ENCODE measurements around the gene LRRC26.
A peak's percentile ranks its signal among the peaks of the same experiment; 100 is the strongest.

The LRRC26 gene

DNA sequence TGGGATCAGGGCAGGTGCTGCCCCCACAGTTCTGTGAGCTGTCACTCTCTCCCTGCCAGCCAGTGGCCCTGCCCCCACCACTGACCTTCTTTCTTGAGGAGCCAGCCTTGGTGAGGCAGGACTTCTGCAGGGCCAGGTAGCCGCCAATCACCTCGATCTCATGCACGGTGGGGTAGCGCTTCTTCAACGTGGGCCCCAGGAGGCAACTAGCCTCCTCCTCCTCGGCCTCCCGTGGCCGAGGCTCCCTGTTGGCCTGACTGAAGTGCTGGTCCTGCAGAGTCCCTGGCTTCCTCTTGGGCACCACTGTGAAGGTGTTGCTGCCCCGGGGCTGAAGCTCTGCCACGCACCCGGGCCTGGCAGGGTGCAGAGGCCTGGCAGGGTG lies 29.0 kb upstream of the LRRC26 start:
- no peak for DNase-seq (ENCODE audit: low read depth)

DNA sequence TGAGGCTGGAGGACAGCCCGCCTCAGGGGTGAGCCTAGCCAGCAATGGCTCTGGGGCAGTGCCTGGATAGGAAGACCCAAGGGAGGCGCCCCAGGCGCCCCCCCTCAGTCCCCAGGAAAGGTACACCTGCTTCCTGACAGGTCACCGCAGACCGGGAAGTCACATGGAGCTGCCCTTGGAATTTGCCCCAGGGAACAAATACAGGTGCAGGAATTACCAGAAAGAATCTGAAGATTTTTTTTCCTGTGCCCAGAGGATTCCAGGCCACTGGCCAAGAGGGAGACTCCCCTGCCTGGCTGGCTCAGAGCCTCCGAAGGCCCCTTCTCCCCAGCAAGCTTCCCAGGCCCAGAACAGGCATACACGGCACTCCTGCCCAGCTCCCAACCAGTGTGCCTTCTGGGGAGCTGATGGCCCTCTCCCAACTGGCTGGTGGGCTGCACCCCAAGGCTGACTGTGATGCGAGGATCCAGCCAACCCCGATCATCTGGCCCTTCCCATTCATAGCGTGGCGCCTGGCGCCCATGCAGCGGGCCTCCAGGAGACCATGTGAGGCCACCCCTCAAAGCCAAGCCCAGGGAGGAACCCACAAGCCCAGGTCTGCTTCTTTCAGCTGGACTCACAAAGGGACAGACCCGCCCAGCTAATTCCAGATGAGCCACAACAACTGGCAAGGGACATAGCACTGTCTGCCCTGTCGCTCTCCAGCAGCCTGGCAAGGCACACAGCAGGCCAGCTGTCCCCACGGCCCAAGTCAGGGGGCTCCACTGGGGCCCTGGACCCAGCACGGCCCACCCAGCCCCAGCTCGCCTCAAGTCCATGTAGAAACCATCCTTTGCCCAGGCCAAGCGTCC lies 28.4 kb upstream of the LRRC26 start:
- no peak for DNase-seq (ENCODE audit: low read depth)

DNA sequence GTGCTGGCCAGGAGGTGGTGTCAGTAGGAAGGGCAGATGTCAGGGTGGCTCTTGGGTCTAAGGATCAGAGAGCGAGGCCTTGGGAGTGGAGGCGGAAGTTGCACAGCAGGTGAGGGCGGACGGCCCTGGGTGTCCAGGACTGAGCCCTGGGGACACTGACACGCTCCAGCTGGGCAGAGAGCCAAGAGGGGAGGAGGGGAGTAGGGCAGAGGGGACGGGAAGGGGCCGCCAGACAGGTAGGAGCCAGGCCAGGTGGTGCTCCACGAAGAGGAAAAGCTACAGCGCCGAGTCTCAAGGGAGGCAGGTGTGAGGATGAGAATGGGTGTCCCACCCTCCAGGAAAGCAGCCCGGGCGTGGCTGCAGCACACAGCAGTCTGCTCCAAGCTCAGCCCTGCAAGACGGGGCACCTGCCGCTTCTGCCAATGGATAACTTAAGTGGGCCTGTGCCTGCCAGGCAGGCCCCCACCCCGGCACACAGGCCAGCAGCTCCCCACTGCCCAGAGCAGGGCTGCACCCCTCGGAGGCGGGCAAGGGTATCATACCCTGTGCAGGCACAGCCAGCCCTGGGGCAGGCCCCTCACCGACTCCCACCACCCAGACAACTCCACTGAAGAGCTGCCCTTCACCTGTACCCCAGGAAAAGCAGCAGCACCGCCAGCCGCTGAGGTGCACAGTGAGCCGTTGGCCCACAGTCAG lies 25.8 kb upstream of the LRRC26 start:
- no peak for DNase-seq (ENCODE audit: low read depth)

DNA sequence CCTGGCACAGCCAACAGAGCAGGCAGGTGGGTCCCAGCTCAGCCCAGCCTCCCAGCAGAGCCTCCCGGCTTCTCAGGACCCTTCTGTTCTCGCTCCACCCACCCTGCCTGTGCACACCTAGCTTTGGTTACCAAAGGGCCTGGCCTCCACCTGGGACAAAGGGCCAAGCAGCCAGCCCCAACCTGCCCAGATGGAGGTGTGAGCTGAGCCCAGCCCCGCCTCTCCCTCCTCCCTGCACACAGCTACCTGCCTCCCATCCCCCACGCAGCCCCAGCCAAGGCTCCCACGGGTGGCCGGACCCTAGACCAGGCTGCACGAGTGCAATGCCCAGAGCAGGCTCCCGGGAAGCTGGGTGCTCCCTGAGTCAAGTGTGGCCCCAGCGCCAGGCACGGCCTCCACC lies 25.1 kb upstream of the LRRC26 start:
- DNase-seq (ENCODE audit: low read depth), result no peak

DNA sequence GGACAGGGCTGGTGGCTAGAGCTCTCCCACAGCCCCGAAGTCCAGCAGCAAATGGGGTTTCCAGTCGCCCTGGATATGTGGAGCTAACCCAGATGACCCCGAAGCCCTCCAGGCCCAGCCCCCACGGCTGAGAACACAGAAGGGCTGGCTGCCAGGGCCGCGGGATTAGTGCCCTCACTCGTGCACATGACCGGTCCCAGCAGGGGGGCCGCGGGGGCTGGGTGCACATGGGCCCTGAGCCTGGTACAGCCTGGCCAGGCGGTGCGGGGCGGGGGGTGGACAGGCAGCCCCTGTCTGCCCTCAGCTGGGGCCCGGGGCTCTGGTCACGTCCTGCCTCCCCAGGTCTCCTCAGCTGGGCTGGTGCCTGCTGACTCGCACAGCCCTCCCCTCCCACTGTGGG lies 24.5 kb upstream of the LRRC26 start:
- DNase-seq (ENCODE audit: low read depth), result no peak

DNA sequence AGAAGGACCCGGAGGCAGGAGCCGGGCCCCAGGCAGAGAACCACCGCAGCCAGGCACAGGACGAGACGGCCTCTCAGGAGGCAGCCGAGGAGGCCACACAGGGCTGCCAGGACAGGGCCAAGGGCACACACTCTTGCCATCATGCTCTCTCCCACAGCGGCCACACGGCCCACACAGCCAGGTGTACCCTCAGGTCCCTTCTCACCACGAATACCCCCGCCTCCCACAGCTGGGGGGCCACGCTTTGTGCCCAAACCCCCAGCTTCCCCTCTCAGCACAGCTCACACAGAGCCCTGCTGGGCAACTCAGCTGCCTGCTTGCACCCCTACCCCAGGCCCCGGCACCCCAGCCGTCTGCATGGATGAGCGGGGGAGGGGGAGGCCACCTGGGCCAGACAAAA lies 23.9 kb upstream of the LRRC26 start:
- DNase-seq (ENCODE audit: low read depth), result no peak

DNA sequence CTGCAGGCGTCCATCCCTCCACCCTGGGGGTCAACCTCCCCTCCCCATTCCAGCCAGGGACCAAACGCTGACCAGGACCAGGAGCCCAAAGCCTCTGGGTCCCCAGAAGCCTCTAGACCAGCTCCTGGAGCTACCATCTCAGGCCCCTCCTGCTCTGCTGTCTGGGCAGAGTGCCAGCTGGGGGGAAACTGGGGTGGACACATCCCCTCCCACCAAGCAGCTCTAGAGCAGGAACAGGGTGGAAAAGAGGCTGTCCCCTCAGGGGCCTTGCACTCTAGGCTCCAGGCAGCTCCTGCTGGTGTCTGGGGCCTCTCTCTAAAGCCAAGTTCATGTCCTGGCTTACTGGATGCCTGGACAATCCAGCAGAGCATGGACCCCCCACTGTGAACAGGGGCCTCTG lies 23.0 kb upstream of the LRRC26 start:
- no peak for DNase-seq (ENCODE audit: low read depth)

DNA sequence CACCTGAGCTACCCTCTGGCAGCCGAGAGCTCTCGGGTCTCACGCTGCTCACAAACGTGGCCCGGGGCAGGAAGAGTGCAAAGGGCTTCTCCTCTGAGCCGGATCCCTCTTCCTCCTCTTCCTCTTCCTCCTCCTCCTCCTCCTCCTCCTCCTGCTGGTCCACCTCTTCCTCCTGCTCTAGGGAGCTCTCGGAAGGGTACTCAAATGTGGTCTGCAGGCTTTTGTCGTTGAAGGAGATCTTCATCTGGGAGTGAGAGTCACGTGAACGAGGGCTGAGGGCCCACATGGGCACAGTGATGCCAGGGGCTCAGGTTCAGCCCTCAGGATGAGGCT lies 22.6 kb upstream of the LRRC26 start:
- no peak for DNase-seq (ENCODE audit: low read depth)

DNA sequence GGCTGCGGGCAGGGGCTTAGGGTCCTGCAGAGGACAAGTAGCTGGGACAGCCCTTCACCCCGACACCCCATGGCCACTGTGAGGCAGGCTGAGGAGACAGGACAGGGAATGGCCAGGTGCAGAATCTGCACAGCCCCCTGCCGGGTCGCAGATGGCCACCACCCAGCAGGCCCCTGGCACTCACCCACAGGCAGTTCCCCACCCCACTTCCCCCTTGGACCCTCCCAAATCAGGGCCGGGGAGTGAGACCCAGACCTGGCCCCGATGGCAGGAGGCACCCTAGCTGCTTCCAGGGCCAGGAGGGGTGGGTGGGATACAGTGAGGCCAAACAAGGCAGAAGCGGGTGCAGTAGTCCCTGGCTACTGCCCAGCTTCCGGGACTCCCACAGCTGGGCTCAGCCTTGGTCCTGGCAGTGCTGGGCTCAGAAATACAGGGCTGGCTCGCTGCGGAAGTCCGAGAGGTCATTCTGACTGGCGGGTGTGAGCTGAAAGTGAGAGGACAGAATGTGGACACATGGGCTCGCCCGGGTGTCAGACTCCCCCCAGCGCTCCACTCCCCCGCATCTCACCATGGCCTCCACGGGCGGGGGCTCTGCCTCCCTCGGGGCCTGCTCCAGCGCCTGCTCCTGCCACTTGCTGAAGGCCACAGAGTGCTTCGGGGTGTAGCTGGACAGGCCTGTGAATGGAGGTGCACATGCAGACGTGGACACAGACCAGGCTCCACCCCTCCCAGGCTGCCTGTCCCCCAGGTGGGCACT lies 22.0 kb upstream of the LRRC26 start:
- no peak for DNase-seq (ENCODE audit: low read depth)

DNA sequence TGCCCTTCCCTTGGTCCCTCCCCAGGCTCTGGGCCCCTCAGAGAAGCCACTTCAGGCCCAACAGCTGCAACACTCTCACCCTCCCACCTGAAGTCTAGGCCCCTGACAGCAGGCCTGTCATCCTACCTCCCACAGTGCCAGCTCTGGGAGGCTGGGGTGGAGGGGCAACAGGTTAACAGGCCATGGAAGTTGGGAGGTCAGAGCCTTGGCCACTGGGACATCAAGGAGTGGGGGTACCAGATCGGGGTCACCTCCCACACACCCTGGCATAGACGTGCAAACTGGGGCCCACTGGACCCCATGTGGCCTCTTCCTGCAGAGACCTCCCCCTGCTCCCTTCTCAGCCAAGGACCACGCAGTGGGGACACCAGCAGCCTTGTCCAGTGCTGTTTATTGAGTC lies 21.4 kb upstream of the LRRC26 start:
- no peak for DNase-seq (ENCODE audit: low read depth)

DNA sequence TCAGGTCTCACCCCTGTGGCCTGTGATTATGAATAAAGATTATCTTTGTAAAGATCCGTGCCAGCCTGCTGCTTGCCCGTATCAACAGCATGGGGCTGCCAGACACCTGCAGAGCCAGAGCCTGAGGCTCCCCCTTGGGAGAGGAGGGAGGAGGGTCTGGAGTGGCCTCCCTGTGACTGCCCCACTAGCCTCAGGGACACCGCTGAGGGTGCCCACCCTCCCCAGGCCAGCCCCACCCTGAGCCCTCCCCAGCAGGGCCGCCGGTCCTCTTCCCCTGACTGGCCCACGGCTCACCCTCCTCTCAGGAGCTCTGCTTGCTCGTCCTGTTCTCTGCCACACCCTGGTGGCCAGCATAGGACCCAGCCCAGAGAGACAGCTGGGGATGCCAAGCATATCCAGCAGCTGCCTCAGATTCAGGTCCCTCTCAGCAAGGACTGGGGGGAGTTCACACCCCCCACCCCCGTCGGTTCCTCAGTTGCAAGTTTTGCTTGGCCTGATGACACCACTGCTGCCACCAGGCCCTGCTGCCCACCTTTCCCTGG lies 20.5 kb upstream of the LRRC26 start:
- DNase-seq (ENCODE audit: low read depth), result no peak

DNA sequence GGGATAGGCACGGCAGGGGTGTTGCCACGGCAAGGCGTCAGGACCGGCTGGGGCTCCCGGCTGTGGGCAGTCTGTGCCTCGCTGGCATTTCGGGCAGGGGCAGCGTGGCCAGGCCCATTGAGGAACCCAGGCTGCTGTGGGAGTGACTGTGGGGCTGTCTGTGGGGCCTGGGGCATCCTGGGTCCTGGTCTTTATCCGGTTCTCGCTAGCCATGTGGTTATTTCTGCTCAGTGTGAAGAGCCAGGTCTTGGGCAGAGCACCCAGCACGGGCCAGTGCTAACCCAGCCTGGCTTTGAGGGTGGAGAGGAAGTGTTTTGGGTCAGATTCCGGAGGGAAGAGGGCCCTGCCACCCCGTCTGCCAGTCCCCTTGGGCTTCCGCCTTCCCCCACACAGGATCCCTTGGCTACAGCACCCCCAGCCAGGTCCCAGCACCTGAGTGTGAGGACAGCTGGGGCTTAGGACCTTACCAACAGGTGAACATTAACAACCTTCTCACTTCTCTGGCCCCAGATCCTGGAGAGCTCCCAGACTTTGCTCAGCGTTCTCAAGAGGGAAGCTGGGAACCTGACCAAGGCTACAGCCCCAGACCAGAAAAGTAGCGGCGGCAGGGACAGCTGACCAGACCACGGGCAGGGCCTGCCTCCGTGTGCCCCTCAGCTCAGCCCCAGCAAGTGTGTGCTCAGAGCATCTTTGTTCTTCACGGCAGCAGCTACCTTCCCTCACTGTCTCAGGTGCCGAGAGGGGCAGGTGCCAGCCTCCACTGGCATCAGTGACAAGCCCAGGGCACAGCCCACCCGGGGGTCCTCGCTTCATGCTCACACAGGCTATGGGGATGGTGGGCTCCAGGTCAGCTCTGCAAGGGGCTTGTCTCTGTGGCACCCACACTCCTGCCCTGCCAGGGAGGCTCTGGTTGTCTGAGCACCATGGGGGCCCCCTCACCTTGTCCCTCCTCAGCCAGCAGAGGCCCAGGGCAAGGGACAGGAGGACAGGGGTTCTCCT lies 19.7 kb upstream of the LRRC26 start:
- DNase-seq (ENCODE audit: low read depth), result no peak

DNA sequence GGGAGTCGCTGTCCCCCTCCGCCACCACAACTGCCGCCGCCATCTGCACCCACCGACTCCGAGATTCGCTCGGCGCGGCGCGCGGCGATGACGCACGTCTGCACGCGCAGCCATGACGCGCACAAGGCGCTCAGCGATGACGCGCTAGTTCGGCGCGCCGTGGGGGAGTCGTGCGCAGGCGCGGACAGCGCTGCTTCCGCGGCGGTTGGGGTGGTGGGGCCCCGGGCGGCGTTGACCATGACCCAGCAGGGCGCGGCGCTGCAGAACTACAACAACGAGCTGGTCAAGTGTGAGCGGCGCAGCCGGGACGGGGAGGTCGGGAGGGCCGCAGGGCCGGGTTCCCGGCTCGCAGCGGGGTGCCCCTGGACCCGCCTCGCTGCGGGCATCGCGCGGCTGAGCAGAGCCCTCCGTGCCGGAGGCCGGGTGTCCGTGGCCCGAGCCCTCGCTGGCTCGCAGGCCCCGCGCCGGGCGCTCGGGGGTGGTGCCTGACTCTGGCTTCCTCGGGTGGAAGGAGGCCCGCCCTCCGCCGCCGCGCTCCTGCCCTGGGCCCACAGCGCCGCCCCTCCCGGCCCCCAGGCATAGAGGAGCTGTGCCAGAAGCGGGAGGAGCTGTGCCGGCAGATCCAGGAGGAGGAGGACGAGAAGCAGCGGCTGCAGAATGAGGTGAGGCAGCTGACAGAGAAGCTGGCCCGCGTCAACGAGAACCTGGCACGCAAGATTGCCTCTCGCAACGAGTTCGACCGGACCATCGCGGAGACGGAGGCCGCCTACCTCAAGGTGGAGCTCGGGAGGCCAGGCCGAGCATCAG lies 18.8 kb upstream of the LRRC26 start, which contains the start of the genes ANAPC2 and SSNA1:
Gene ANAPC2 (minus strand): TSS at position 71 of the 807 bp plus-strand sequence. CDS start 28 bp downstream, at position 43.
Gene SSNA1 (plus strand): TSS at position 187 of the 807 bp plus-strand sequence. CDS start 51 bp downstream, at position 238.
- DNase-seq (ENCODE audit: low read depth), result peak; percentile 82

DNA sequence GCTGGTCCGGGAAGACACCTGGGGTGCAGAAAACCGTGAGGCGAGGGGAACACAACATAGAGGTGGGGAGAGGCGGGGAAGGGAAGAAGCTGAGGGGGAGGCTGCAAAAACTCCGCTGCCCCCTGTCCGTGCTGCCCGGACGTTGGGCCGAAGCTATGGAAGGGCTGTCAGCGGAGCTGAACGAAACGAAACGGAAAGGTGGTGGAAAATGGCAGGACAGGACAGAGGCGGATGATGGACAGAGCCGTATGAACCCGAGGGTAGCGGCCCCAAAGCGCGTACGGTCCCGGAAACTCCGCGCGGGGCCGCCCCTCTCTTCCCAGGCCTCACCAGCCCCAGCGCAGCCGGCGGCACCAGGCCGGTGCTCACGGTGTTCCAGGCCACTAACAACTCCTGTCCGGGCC lies 18.2 kb upstream of the LRRC26 start:
- no peak for DNase-seq (ENCODE audit: low read depth)

DNA sequence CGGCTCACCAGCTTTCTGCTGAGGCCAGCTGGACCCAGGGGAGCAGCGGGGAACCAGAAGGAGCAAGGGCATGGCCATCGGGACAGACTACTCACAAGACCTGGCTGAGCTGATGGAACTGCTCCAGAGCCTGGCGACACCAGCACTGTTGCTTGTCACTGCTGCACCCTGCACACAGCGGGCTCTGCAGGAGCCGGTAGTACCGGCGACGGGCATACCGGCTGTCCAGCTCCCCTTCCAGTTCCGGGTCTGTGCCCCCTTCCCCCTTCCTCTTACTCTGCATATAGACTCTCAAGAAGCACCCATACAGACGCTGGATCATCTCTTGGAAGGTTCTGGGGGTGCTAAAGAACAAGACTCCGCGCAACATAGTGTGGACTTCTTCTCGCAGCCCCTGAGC lies 17.5 kb upstream of the LRRC26 start:
- no peak for DNase-seq (ENCODE audit: low read depth)

DNA sequence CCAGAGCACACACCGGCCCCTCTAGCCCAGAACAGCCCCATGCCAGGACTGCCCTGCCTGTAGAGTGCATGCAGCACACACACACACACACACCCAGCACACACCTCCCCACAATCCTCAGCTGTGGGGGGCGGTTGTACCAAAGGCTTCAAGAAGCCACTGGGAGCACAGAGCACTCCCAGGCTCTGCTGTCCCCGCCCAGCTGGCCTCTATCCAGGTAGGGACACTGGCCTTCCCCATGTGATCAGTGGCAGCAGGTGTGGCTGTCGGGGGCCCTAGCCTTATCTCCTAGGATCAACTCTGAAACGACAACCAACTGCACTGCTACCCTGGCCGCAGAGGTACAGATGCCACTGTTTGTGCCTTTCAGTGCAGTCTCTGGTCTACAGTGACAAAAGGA lies 16.5 kb upstream of the LRRC26 start:
- DNase-seq (ENCODE audit: low read depth), result no peak

DNA sequence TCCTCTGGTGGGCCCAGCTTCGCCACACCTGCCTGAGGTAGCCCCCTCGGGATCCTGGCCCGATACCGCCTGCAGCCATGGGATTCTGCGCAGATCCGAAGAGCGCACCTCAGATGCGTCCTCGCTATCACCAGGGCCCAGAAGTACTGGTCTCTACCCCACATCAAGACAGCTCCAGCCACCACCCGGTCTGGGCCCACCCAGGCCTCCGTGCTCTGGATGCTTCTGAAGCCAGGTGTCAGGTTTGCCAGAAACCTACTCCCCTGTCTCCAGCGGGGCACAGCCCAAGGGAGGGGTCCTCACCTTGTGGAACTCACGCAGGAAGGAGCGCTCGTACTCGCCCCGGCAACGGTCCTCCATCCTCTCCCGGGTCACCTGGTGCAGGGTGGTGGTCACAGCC lies 16.1 kb upstream of the LRRC26 start:
- no peak for DNase-seq (ENCODE audit: low read depth)

DNA sequence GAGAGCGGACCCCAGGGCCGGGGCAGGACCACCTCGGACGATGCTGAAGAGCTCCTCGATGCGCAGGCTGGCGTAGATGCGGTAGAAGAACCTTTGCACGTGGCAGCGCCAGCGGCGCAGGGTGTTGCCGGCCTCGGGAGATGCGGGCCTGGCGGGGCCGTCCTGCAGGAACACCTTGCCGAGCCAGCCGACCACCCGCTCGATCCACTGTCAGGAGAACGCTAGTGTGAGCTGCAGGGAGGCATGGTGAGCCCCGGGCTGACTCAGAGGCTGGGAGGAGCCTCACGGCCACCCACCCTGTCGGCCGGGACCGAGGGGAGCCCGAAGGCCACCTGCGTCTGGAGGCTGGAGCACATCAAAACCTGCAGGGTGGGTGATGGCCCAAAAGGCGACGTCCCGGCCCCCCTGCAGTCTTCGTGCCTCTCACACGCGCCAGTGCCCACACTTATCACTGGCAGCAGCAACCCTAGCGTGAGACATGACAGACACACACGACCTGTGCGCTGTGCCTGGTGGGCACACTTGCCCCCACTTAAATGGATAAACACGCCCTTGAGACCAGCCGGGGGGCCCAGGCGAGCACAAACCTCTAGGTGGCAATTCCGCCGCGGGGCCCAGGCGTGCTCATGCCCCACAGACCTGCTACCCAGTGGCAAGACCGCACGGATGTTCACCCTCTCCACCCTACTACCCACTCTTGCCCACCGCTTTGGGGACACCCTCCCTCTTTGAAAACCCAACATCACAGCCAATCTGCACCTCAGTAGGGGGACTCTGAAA lies 15.2 kb upstream of the LRRC26 start:
- no peak for DNase-seq (ENCODE audit: low read depth)

DNA sequence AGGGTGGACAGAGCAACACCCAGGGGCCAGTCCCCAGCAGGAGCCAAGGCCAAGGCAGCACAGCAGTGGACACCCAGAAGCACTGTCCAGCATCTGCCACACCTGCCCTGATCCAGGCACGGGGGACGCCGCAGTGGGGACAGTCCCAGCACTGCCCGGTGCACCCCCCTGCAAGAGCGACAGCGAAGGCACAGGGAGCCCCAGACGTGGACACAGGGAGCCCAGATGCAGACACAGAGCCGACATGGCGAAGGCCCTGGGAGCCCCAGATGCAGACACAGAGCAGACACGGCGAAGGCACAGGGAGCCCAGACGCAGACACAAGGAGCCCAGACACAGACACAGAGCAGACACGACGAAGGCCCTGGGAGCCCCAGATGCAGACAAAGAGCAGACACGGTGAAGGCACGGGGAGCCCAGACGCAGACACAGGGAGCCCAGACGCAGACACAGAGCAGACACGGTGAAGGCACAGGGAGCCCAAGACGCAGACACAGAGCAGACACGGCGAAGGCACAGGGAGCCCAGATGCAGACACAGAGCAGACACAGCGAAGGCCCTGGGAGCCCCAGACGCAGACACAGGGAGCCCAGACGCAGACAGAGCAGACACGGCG lies 14.2 kb upstream of the LRRC26 start:
- no peak for DNase-seq (ENCODE audit: low read depth)
